ENCODE data around the gene ZFAND2A.

GRCh38 chr7:1127001-1127400 is 33.0 kb downstream of the ZFAND2A start:
- TF ChIP-seq CTCF (IDR thresholded peaks at IDR 0.05) (no peak), POLR2AphosphoS5 (IDR thresholded peaks at IDR 0.05) (no peak), POLR2A (IDR thresholded peaks at IDR 0.05) (no peak)
